HG02642 (cell line): ENCODE data around the gene MAEA.

ENCODE experiments used
- ATAC-seq: cut with Tn5 transposase; IDR thresholded peaks from one replicate; pipeline ENCODE4 v1.9.1; 2021; ENCODE audit warnings: mild to moderate bottlenecking; ENCODE audit not compliant: unreplicated experiment, poor library complexity

The MAEA gene

DNA sequence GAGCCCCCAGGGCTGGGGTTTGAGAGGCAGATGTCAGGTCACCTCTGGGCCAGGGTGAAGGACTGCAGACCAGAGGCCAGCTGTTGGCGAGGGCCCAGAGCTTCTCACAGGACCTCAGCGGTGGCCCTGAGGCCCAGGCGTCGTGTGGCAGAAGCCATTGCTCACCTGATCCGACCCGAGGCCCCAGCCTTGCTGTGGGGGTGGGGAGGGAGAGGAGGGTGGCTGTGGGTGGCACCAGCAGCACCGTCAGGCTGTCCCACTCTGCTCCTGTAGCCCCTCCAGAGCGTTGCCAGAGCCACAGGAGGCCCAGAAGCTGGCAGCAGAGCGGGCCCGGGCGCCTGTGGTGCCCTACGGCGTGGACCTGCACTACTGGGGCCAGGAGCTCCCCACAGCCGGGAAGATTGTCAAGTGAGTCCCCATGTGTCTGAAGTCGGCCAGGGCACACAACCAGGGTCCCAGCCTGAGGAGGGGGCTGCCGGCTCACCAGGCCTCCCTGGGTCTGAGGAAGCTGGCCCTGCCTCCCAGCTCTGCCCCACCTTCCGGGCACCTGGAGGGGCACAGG is 86.2 kb downstream of the MAEA start:
- ATAC-seq = no peak

GRCh38 chr4:1376391-1376840 is 86.7 kb downstream of the MAEA start:
- ATAC-seq = no peak

GRCh38 chr4:1376841-1377605 is 87.3 kb downstream of the MAEA start:
- ATAC-seq = no peak

- ATAC-seq = no peak
Measured at GRCh38 chr4:1377606-1378261, 88.0 kb downstream of the MAEA start.

DNA sequence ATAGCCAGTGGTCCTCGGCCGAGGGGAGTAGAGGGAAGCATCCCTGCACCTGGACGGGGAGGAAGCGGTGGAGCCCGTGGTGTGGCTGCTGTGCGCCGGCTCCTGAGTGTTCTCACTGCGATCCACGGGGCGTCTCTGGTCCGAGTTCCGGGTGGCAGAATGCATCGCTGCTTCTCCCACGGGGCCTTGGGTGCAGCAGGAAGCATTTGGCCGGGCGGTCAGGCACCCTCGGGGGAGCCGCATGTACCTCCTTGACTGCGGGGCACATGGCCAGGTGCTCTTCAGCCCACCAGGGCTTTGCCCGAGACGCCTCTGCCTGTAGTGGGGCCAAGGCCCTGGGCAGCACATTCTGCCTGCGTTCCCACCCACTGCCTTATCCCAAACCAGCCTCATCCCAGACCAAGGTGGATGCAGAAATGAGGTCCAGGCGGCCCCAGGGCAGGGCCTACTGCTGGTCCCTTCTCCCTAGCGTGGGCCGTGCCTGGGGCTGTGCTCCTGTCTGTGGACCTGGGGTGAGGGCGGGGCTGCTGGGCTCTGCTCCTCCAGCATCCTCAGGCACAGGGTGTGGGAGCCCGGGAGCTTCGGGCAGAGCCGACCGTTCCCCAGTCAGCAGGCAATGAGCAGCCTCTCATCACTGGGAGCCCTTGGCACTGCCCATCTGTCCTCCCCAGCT is 89.0 kb downstream of the MAEA start:
- ATAC-seq = no peak

GRCh38 chr4:1379351-1379781 is 89.7 kb downstream of the MAEA start:
- ATAC-seq = no peak

- no peak for ATAC-seq
Measured at GRCh38 chr4:1379801-1380331, 90.2 kb downstream of the MAEA start.

DNA sequence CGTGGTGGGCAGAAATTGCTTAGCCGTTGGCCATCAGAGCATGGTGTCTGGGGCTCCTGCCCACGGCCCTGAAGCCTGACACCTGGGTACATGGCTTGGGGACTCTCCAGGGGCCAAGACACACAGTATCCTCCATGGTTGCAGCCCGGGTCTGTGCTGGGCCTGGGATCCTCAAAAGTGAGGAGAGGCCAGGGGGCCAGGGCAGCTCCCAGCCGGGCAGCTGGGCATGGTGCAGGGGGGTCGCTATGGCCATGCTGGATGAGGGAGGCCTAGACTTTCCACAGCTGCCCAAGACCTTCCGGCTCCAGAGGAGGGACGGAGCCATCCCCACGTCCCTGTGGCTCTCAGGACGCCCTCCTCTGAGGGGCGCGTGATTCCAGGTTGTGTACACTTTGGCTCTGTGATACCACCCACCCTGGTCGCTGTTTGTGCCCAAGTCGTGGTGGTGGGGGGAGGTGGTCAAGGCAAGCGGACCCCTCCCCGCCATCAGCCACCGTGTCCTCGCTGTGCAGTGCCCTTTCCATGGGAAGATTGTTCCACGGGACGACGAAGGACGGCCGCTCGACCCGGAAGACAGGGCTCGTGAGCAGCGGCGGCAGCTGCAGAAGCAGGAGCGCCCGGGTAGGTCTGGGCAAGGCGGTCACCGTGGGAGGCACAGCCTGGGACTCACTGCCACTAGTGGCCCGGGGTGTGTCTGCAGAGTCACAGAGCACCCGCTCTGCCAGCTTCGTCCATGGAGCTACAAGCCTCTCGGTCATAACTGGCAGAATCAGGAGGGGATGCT is 90.9 kb downstream of the MAEA start:
- no peak for ATAC-seq

DNA sequence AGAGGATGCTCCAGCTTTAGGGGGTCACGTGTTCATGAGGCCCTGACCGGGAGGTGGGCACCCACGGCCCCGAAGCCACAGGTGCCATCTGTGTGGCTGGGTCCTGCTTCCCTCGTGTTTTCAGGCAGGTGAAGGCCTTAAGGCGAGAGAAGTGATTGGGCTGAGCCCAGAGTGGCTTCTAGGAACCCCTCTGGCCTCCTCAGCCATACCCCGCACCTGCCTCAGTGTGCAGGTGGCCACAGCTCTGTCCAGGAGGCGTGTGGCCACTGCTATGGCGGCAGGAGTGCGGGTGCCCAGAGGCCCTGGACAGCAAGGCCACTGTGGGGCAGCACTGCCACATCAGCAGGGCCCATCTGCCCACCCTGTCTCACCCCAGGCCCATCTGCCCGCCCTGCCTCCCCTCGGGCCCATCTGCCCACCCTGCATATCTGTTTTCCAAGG is 91.5 kb downstream of the MAEA start:
- ATAC-seq = no peak

DNA sequence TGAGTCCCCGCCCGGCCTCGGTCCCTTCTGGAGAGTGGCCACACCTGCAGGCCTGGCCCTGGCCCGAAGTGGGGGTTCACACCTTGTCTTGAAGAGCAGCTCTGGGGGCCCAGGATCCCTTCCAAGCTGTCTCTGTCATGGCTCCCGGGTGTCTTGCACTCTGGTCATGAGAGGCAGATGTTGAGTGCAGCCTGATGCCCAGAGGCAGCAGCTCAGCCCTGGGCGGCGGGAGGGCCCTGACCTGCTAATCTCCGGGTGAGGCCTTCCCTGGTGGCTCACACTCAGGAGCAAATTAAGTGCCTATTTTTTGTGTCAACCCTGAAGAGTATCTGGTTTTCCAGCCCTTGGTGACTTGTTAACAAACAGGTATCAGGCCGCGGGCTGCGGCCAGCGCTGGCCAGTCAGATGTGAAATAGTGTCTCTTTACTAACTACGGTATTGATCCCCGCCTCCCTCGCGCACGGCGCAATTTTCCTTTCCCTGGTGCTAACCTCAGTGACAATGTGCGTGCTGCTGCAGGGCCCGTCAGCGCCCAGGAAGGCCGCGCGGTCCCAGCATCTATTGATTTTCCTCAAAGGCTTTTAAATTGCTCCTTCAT is 92.4 kb downstream of the MAEA start:
- ATAC-seq = no peak

- ATAC-seq = no peak
Measured at GRCh38 chr4:1382776-1383727, 93.4 kb downstream of the MAEA start.

DNA sequence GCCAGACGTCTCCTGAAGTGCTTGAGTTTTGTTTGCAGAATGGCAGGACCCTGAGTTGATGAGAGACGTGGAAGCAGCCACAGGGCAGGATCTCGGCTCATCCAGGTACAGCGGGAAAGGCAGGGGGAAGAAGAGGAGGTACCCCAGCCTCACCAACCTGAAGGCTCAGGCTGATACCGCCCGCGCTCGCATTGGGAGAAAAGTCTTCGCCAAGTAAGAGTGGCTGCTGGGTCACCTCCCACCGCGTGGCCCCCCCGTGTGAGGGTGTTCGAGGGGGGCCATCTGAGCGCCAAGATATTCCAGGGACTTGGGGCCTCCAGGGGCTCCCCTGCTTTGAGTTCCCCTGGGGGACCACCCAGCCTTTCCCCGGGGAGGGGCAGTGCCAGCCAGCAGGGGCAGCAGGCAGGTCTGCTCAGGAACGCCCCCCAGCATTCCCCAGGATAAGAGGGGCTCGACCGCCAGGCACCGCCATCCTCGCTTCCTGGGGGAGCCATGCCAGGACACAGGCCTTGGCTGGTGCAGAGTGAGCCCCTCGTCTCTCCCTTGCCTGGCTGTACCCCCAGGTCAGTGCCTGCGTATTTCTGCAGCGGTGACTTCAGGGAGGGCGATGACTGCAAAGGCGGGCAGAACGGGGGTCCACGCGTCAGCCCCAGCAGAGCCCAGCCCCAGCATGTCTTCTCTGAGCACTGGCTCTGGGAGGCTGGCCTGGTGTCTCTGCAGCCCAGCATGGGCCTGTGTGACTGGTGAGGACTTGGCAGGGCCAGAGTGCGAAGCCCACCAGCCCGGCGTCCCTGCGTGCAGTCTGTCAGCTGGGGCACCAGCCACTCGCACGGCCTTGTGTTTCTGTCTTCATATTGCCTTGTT is 94.3 kb downstream of the MAEA start:
- no peak for ATAC-seq

GRCh38 chr4:1384675-1385372 is 95.1 kb downstream of the MAEA start:
- ATAC-seq = no peak

GRCh38 chr4:1385373-1386340 is 96.0 kb downstream of the MAEA start:
- no peak for ATAC-seq
